GM18870 (cell line): Measurements from ENCODE around the gene SPTLC1.
A peak's percentile ranks its signal among the peaks of the same experiment; 100 is the strongest.
"Not testable (repeated sequence)": the region's sequence is repeated elsewhere in the genome, so short reads cannot be mapped to it uniquely, and the experiment has no call there.

Source experiments
- ATAC-seq: cut with Tn5 transposase; IDR thresholded peaks from one replicate; pipeline ENCODE4 v1.9.1; 2021; ENCODE audit warnings: moderate library complexity; ENCODE audit not compliant: unreplicated experiment

SPTLC1 gene

GRCh38 chr9:92140754-92141143 is 25.5 kb upstream of the SPTLC1 start:
- ATAC-seq, result no peak

DNA sequence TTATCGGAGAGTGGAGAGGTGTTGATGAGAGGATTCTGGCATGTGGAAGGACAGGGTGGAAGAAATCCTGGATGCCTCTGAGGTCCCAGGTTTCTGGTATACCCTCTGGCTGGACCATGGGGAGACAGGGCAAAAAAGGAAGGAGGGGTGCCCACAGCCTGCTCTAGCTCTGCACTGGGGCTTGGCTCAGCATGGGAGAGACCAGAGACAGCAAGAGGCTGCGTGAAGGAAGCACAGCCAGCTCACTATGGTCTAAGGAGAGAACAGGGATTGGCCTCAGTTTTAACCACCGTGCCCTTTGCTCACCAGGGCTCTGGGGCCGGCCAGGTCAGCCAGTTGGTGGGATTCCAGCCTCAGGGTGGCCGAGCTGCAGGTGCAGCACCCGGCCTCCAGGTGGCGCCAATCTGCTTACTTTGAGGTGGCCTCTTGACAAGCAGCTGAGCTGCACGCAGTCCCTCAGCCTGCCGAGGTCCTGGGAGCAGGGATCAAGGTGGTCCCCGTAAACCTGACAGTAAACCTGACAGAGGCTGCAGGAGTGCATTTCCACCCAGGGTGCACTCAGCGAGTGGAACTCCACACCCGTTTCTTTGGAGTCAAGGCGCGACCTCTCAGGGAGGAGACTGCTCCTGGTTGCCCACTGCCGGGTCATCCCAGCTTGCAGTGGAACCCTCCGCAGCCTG is 25.0 kb upstream of the SPTLC1 start:
- ATAC-seq, result no peak

GRCh38 chr9:92138960-92139540 is 23.8 kb upstream of the SPTLC1 start:
- not testable (repeated sequence) for ATAC-seq

- ATAC-seq, result no peak
Observed at GRCh38 chr9:92138157-92138959, 23.1 kb upstream of the SPTLC1 start.

DNA sequence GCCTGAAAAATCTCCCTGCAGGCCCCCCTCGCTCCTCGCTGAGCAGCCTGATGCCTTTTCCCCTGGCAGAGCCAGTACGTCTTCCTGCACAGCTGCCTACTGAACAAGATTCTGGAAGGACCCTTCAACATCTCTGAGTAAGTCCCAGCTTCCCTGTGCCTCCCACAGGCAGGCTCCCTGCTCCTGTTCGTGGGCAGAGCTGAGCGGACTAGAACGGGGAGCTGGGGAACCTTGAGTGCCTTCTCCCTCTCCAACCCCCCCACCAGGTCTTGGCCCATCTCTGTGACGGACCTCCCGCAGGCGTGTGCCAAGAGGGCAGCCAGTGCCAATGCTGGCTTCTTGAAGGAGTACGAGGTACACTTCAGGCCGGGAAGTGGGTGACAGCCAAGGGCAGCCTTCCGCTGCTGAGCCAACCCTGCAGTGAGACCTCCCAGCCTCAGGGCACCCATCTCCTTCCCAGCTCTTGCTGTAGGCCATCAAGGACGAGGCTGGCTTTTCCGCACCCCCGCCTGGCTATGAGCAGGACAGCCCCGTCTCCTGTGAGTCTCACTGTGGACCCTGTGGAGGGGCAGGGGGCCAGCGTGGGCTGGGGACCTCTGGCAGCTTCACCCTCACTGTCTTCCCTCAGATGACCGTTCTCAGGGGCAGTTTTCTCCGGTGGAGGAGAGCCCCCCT is 21.1 kb upstream of the SPTLC1 start:
- no peak for ATAC-seq

- ATAC-seq, result no peak
Observed at GRCh38 chr9:92135576-92135975, 20.4 kb upstream of the SPTLC1 start.

GRCh38 chr9:92133949-92134604 is 18.9 kb upstream of the SPTLC1 start:
- ATAC-seq, result no peak

- ATAC-seq, result not testable (repeated sequence)
Observed at GRCh38 chr9:92132913-92133312, 17.7 kb upstream of the SPTLC1 start.

GRCh38 chr9:92132501-92132900 is 17.3 kb upstream of the SPTLC1 start:
- no peak for ATAC-seq

GRCh38 chr9:92122800-92123199 is 7.6 kb upstream of the SPTLC1 start:
- ATAC-seq, result no peak

DNA sequence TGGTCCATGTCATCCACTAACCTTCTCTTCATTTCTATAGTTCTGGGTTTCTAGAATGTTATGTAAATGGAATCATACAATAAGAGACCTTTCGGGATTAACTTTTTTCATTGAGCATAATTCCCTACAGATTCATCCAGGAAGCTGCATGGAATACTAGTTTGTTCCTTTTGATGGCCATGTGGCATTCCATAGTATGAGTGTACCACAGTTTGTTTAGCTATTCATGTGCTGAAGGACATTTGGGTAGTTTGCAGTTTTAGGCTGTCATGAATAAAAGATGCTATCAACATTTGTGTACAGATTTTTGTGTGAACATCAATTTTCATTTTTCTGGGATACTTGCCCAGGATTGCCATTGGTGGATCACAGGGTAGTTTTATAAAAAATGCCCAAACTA is 6.8 kb upstream of the SPTLC1 start:
- no peak for ATAC-seq

DNA sequence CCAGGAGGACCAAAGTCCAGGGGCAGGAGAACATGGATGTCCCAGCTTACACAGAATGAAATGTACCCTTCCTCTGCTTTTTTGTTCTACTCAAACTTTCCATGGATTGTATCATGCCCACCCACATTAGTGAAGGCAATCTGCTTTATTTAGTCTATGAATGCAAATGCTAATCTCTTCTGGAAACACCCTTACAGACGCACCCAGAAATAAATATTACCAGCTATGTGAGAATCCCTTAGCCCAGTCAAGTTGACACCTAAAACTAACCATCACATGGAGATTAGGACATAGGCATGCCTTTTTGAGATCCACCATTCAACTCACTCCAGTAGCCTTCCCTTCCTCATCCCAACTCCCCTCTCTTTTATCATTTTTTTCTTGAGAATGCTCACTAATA is 6.1 kb upstream of the SPTLC1 start:
- no peak for ATAC-seq

GRCh38 chr9:92120138-92120537 is 4.9 kb upstream of the SPTLC1 start:
- ATAC-seq, result no peak

- ATAC-seq, result no peak
Observed at GRCh38 chr9:92119586-92119985, 4.4 kb upstream of the SPTLC1 start.

DNA sequence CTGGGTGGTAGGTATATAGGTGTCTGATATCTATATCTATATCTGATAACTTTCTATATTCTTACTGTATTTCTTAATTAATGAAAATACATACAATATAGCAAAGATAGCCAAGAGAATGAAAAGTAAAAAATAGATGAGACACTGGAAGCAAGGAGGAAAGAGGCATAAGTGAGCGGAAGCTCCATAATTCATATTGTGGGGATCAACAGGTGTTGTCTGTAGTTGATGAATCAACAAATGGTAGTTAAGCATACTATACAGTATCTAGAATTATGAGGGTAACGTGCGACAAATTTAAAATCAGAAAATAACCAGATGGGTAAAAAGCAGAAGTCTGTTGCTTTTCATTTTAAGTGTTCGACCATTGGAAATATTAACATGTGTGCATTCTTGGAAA is 7.1 kb downstream of the SPTLC1 start:
- ATAC-seq, result no peak

DNA sequence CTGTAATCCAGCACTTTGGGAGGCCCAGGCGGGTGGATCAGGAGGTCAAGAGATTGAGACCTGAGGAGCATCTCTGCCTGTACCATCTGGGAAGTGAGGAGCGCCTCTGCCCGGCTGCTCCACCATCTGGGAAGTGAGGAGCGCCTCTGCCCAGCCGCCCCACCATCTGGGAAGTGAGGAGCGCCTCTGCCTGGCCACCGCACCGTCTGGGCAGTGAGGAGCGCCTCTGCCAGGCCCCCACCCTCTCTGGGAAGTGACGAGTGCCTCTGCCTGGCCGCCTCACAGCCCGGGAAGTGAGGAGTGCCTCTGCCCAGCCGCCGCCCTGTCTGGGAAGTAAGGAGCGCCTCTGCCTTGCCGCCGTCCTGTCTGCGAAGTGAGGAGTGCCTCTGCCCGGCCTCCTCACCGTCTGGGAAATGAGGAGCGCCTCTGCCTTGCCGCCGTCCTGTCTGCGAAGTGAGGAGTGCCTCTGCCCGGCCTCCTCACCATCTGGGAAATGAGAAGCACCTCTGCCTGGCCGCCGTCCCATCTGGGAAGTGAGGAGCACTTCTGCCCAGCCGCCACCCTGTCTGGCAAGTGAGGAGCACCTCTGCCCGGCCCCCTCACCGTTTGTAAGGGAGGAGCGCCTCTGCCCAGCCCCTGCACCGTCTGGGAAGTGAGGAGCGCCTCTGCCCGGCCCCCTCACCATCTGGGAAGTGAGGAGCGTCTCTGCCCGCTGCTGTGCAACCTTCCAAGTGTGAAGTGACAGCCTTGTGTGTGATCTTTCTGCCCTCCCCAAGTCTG is 9.6 kb downstream of the SPTLC1 start:
- not testable (repeated sequence) for ATAC-seq

DNA sequence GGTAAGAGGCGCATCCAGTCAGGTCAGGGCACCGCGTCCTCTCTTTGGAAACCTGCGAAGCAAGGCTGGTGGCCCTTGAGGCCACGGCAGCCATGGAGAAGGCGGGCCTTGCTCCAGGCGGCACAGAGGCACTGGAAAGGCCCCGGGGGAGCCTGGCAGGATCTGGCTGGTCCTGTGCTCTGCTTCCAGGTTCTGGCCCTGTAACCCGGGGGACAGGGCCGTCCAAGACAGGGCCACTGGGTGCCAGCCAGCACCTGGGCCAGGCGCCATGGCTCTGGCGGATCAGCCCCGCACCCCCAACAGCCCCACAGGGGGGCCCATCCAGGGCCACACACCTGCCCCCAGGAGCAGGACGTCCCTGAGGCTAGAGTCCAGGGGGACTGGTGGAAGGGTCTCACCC is 11.6 kb downstream of the SPTLC1 start:
- not testable (repeated sequence) for ATAC-seq

GRCh38 chr9:92100237-92100911 is 14.8 kb downstream of the SPTLC1 start:
- no peak for ATAC-seq

GRCh38 chr9:92098638-92099037 is 16.6 kb downstream of the SPTLC1 start:
- ATAC-seq, result peak; percentile 65

GRCh38 chr9:92097997-92098482 is 17.2 kb downstream of the SPTLC1 start:
- no peak for ATAC-seq
